ENCODE results near the gene CEACAM3. TPM values are rescaled to one million over a fixed set of nuclear protein-coding genes. Genes with fewer than 3 reads are reported as not detected.

Gene CEACAM3
- total RNA-seq, 1 experiment from 2014 or later: not detected

DNA sequence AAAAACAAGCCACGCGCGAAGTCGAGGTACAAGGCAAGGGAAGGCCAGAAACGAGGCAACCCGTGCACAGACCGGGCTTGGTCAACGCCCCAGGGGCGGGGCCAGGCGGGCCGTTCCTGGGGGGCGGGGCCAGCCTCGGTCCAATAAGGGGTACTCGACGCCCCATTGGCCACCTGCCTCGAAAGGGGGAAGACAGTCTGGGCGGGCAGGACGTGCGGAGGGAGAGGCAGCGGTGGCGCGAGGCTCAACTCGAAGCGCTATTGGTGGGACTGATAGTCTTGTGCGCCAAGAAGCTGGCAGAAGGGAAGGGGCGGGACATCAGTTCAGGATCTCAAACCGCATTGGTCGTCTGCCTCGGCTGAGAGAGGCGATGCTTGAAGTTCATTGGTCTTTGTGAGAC is 48.2 kb downstream of the CEACAM3 start, which contains the start of gene LYPD4:
LYPD4 (minus strand) TSS at position 83 of the 400 bp plus-strand sequence. CDS start 5,398 bp downstream, outside the sequence.
- no peak for DNase-seq (ENCODE audit: low read depth)

DNA sequence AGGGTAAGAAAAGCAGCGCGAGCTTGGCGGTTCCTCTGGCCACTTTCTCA is 48.4 kb downstream of the CEACAM3 start, which contains the start of gene DMRTC2:
DMRTC2 (plus strand) TSS at position 42 of the 50 bp plus-strand sequence. CDS start 2,387 bp downstream, outside the sequence.
- no peak for DNase-seq (ENCODE audit: low read depth)

- DNase-seq (ENCODE audit: low read depth): no peak
Observed at GRCh38 chr19:41845051-41845590, 48.7 kb downstream of the CEACAM3 start.

GRCh38 chr19:41847351-41848105 is 51.1 kb downstream of the CEACAM3 start:
- DNase-seq (ENCODE audit: low read depth): no peak

GRCh38 chr19:41848666-41849065 is 52.3 kb downstream of the CEACAM3 start:
- no peak for DNase-seq (ENCODE audit: low read depth)

DNA sequence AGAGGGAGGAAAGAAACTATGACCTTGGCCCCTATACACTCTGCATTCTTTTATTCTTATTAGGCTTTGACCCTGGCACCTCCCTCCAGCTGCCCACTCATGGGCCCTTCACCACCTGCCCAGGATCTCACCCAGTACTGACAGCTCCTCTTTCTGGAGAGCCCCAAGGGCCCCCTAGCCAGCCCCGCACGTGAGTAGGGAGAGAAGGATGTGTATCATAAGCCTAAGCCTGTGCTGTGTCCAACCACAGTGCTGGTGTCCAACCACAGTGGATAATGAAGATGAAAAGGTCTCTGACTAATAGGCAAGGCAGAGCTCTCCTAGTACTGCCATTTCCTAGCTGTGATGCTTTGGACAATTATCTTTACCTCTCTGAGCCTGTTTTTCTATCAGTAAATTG is 52.7 kb downstream of the CEACAM3 start:
- peak; percentile 33 for DNase-seq (ENCODE audit: low read depth)

DNA sequence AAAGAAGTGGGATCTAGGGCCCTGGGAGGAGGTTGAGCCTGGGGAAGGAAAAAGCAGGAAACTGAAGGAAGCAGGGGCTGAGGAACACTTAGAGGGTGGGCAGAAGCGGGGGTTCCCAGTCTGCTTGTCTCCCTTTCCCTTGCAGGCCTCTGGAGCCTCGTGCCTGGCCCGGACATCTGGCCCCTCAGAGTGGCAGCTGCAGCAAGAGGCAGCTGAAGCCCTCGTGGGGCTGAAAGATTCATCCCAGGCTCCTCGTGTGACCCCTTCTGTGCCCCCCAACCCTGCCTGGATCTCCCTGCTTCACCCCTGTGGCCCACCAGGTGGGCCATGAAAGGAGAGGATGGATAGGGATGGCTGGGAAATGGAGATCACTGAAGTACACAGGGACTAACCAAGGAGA is 54.0 kb downstream of the CEACAM3 start:
- no peak for DNase-seq (ENCODE audit: low read depth)

GRCh38 chr19:41851456-41851855 is 55.1 kb downstream of the CEACAM3 start:
- no peak for DNase-seq (ENCODE audit: low read depth)

GRCh38 chr19:41853344-41853743 is 57.0 kb downstream of the CEACAM3 start:
- DNase-seq (ENCODE audit: low read depth): no peak

DNA sequence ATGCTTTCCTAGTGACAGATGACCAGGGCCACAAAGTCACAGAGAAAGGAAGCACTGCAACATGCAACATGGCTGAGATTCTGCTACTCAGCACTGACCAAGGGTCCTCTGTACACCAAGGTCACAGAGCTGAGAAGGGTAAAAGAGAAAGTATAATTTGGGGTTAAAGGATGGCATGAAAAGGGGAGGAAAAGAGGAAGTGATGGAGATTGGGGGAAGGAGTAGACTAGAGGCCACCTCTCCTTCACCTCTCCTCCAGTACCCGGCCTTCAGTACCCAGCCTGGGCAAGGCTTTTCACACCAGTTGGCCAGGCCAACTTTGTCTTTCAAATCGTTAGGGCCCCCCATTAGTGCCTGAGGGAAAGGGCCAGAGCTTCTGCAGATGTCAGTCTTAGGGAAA is 57.4 kb downstream of the CEACAM3 start:
- no peak for DNase-seq (ENCODE audit: low read depth)

DNA sequence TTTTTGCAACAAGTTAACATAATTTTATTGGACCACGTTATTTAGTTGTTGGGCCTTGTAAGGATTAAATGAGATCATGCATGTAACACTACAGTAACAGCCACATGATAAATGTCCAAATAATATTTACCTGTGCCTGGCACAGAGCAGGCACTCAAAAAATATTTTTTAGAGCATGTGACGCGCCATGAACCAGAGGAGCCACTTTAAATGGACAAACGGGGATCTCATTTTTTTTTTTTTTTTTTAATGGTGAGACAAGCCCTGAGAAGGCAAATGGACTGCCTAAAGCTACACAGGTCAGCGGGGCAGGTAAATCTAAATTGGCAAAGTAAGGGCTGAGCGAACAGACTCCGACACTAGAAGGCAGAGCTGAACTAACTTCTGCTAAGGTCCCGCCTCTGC is 62.8 kb downstream of the CEACAM3 start:
- no peak for DNase-seq (ENCODE audit: low read depth)

DNA sequence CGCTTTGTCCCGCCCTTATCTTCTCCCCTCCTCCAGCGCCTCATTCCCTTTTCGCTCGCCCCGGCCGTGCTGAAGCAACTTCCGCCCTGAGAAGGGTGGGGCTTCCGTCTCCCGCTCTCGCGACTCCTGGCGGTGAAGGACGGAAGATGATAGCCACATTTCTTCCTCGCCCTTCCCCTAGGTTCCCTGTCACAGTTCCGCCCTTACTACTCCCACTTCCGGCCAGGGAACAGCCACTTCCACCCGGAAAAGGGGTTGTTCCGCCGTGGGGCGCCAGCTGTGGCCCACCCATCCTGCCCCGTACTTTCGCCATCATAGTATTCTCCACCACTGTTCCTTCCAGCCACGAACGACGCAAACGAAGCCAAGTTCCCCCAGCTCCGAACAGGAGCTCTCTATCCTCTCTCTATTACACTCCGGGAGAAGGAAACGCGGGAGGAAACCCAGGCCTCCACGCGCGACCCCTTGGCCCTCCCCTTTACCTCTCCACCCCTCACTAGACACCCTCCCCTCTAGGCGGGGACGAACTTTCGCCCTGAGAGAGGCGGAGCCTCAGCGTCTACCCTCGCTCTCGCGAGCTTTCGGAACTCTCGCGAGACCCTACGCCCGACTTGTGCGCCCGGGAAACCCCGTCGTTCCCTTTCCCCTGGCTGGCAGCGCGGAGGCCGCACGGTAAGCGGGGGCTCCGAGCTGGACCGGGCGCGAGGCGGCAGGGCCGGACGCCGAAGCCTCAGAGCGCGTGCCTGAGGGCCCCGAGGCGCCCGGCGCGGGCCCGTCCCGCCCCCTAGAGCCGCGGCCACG is 63.4 kb downstream of the CEACAM3 start, which contains the start of gene RPS19:
RPS19 (plus strand) TSS at position 638 of the 801 bp plus-strand sequence. CDS start 520 bp downstream, outside the sequence.
- peak; percentile 98 for DNase-seq (ENCODE audit: low read depth)

DNA sequence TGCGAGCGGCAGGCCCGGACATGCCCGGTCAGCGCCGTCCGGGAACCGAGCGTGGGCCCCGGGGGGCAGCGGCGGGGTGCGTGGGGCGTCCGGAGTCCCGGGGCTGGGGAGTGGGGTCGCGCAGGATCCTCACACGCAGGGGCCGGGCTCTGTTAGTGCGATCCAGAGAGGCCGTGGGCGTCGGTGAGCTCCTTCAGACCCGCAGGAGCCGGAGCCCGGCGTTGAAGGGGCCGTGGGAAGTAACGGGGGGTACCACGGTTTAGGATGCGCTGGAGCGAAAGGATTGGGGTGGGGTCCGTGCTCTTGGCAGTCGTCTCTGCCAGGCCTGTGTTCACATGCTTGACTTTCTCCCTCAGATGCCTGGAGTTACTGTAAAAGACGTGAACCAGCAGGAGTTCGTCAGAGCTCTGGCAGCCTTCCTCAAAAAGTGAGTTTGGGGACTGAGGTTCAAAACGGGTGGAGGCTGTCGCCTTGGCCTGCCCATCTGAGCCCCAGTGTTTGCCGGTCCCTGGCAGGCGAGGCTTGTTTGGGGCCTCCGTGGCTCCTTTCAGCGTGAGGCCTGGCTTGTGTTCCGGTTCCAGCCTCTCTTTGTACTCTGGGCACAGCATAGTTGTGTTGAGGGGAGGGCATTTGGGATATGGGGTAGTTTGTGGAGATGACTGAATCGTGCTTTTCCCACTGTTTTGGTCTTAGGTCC is 64.2 kb downstream of the CEACAM3 start:
- no peak for DNase-seq (ENCODE audit: low read depth)

Other genes with a start within 250 kb of the CEACAM3 start
- gene CEACAM21, start 220.4 kb upstream of the CEACAM3 start, total RNA-seq (2014; rRNA removed): not detected in 2 replicates
- not detected in 2 replicates for gene CEACAM4, start 169.5 kb upstream of the CEACAM3 start, total RNA-seq (2014; rRNA removed)
- not detected in 2 replicates for gene CEACAM7, start 108.3 kb upstream of the CEACAM3 start, total RNA-seq (2014; rRNA removed)
- gene CEACAM5, start 88.0 kb upstream of the CEACAM3 start, total RNA-seq (2014; rRNA removed): not detected in 2 replicates
- gene CEACAM6, start 41.1 kb upstream of the CEACAM3 start, total RNA-seq (2014; rRNA removed): not detected in 2 replicates
- gene LYPD4, start 48.1 kb downstream of the CEACAM3 start, total RNA-seq (2014; rRNA removed): not detected in 2 replicates
- gene DMRTC2, start 48.5 kb downstream of the CEACAM3 start, total RNA-seq (2014; rRNA removed): not detected in 2 replicates
- gene RPS19, start 63.7 kb downstream of the CEACAM3 start, total RNA-seq (2014; rRNA removed): 610 and 611 TPM in 2 replicates
- 0.23 and 0.64 TPM in 2 replicates for gene CD79A, start 80.7 kb downstream of the CEACAM3 start, total RNA-seq (2014; rRNA removed)
- gene ARHGEF1, start 86.6 kb downstream of the CEACAM3 start, total RNA-seq (2014; rRNA removed): 58.2 and 68.2 TPM in 2 replicates
- not detected in 2 replicates for gene ERFL, start 131.9 kb downstream of the CEACAM3 start, total RNA-seq (2014; rRNA removed)
- 174 and 241 TPM in 2 replicates for gene RABAC1, start 162.7 kb downstream of the CEACAM3 start, total RNA-seq (2014; rRNA removed)
- 0.19 and 0.40 TPM in 2 replicates for gene ATP1A3, start 197.6 kb downstream of the CEACAM3 start, total RNA-seq (2014; rRNA removed)